NCI-H345 treated with DMSO at 0.1 percent for 48 hours (cell line): ENCODE data around the gene PTGR2.
"Not testable (repeated sequence)": the region's sequence is repeated elsewhere in the genome, so short reads cannot be mapped to it uniquely, and the experiment has no call there.

ENCODE experiments used
- DNase-seq: peaks from one replicate; lab custom pipeline; 2025; ENCODE audit not compliant: unreplicated experiment; lab: John Stamatoyannopoulos, UW

Gene PTGR2

GRCh38 chr14:73851567-73852382, at the start of gene PTGR2:
Gene PTGR2, plus strand, starts transcription at chr14:73851831. Its CDS starts 7,032 bp downstream, at chr14:73858863.
- DNase-seq: peak; percentile 87

GRCh38 chr14:73802431-73803188, 49.0 kb upstream of the PTGR2 start:
- no peak for DNase-seq

GRCh38 chr14:73804636-73805035, 47.0 kb upstream of the PTGR2 start:
- no peak for DNase-seq

- DNase-seq: no peak
Measured at GRCh38 chr14:73807457-73807856, 44.2 kb upstream of the PTGR2 start.

- DNase-seq: no peak
Measured at GRCh38 chr14:73809391-73809790, 42.2 kb upstream of the PTGR2 start.

- no peak for DNase-seq
Measured at GRCh38 chr14:73810478-73811163, 41.0 kb upstream of the PTGR2 start.

- no peak for DNase-seq
Measured at GRCh38 chr14:73811164-73811503, 40.5 kb upstream of the PTGR2 start.

GRCh38 chr14:73814153-73814552, 37.5 kb upstream of the PTGR2 start:
- no peak for DNase-seq

GRCh38 chr14:73815849-73816248, 35.8 kb upstream of the PTGR2 start:
- no peak for DNase-seq

GRCh38 chr14:73816393-73816816, 35.2 kb upstream of the PTGR2 start:
- no peak for DNase-seq

- no peak for DNase-seq
Measured at GRCh38 chr14:73817020-73817655, 34.5 kb upstream of the PTGR2 start.

- DNase-seq: no peak
Measured at GRCh38 chr14:73818821-73819220, 32.8 kb upstream of the PTGR2 start.

GRCh38 chr14:73820631-73821030, 31.0 kb upstream of the PTGR2 start:
- no peak for DNase-seq

GRCh38 chr14:73823339-73823885, 28.2 kb upstream of the PTGR2 start:
- no peak for DNase-seq

- DNase-seq: no peak
Measured at GRCh38 chr14:73824127-73824526, 27.5 kb upstream of the PTGR2 start.

GRCh38 chr14:73824536-73824935, 27.1 kb upstream of the PTGR2 start:
- DNase-seq: no peak

- peak; percentile 60 for DNase-seq
Measured at GRCh38 chr14:73825551-73826188, 26.0 kb upstream of the PTGR2 start.

- not testable (repeated sequence) for DNase-seq
Measured at GRCh38 chr14:73827190-73827589, 24.4 kb upstream of the PTGR2 start.

GRCh38 chr14:73829071-73829470, 22.6 kb upstream of the PTGR2 start:
- no peak for DNase-seq
